NB4 (cell line): ENCODE results near the gene FBXO31.

Source experiments
- CTCF ChIP-seq: IDR thresholded peaks from one replicate; pipeline ENCODE4 v1.5.1; 2012; ENCODE audit warnings: low read depth, low read length
- MYC ChIP-seq: IDR thresholded peaks from 2 replicates; pipeline ENCODE4 v1.6.1; 2011; ENCODE audit warnings: low read depth, low read length
- POLR2A ChIP-seq: IDR thresholded peaks from 2 replicates; pipeline ENCODE4 v1.6.1; 2011; ENCODE audit warnings: mild to moderate bottlenecking; ENCODE audit not compliant: insufficient read length; ENCODE audit errors: extremely low read depth

- peak; percentile 58 for TF ChIP-seq CTCF
- TF ChIP-seq POLR2A, result no peak
- TF ChIP-seq MYC, result no peak; the same call in 1 of the 2 replicates
These were observed 77.8 kb downstream of the FBXO31 start for GRCh38 chr16:87305505-87306391.
